Measurements from ENCODE around the gene CMC2. TPM values are rescaled to one million over a fixed set of nuclear protein-coding genes. Genes with fewer than 3 reads are reported as not detected.

The CMC2 gene
- total and polyA plus RNA-seq, 2 of the 8 experiments (the other 6 are each of a cell fraction or from before 2014, with no cell fraction given), result 66.6 to 116 TPM

GRCh38 chr16:81035398-81035974 is 28.8 kb upstream of the CMC2 start, which contains the start of gene ATMIN (continued):
- TF ChIP-seq E2F6 (IDR thresholded peaks at IDR 0.05) (no peak), TBP (IDR thresholded peaks at IDR 0.05; ENCODE audit: low read depth, low read length) (no peak; the same call in 1 of the 2 replicates), POLR2AphosphoS5 (IDR thresholded peaks at IDR 0.05; ENCODE audit: low read depth, low read length) (no peak), RXRA (IDR thresholded peaks at IDR 0.05; ENCODE audit: insufficient read depth, low read depth, low read length) (no peak), CHD1 (IDR thresholded peaks at IDR 0.05; ENCODE audit: low read depth, low read length) (no peak), POU5F1 (IDR thresholded peaks at IDR 0.05; ENCODE audit: low read depth, low read length) (no peak), KDM4A (IDR thresholded peaks at IDR 0.05; ENCODE audit: low read depth, low read length, severe bottlenecking) (no peak), RNF2 (IDR thresholded peaks at IDR 0.05; ENCODE audit: borderline replicate concordance, low read depth, low read length, missing control alignments, poor library complexity, severe bottlenecking) (no peak), GABPA (IDR thresholded peaks at IDR 0.05; ENCODE audit: borderline replicate concordance, insufficient read depth, low read length) (peak; percentile 44; the same call in 1 of the 2 replicates), PHF8 (conservative IDR thresholded peaks at IDR 0.05; ENCODE audit: low read depth, low read length) (no peak), RFX5 (IDR thresholded peaks at IDR 0.05; ENCODE audit: borderline replicate concordance, low read depth, low read length) (no peak), JUND (IDR thresholded peaks at IDR 0.05; ENCODE audit: low read length) (peak; percentile 55; the same call in 1 of the 2 replicates), CHD2 (IDR thresholded peaks at IDR 0.05; ENCODE audit: low read length) (no peak), CBX8 (IDR thresholded peaks at IDR 0.05; ENCODE audit: borderline replicate concordance, low read depth, low read length) (no peak), TAF1 (IDR thresholded peaks at IDR 0.05; ENCODE audit: low read depth, low read length) (peak; percentile 75), BCL11A (IDR thresholded peaks at IDR 0.05; ENCODE audit: low read depth in 2 of 2, low read length in 2 of 2) (no peak), POLR2A (IDR thresholded peaks at IDR 0.05; ENCODE audit: control extremely low read depth in 1 of 2, low read depth in 2 of 2, low read length in 2 of 2) (peak; percentile 46 to 70; a peak in 1 of 3 replicates), FOSL1 (IDR thresholded peaks at IDR 0.05; ENCODE audit: insufficient read depth, low read depth, low read length) (no peak), GTF2F1 (IDR thresholded peaks at IDR 0.05; ENCODE audit: borderline replicate concordance, low read depth, low read length) (no peak), KDM5A (IDR thresholded peaks at IDR 0.05; ENCODE audit: low read length) (no peak), NANOG (IDR thresholded peaks at IDR 0.05; ENCODE audit: insufficient read depth, low read depth, low read length, poor library complexity, severe bottlenecking) (peak; percentile 56), SAP30 (IDR thresholded peaks at IDR 0.05; ENCODE audit: insufficient read depth, insufficient replicate concordance, low read length) (no peak)
- TF ChIP-seq, protein P1, sequence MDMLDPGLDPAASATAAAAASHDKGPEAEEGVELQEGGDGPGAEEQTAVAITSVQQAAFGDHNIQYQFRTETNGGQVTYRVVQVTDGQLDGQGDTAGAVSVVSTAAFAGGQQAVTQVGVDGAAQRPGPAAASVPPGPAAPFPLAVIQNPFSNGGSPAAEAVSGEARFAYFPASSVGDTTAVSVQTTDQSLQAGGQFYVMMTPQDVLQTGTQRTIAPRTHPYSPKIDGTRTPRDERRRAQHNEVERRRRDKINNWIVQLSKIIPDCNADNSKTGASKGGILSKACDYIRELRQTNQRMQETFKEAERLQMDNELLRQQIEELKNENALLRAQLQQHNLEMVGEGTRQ (IDR thresholded peaks at IDR 0.05; ENCODE audit: low read length), result no peak
